ENCODE data around the gene CCNL2.

The CCNL2 gene

GRCh38 chr1:1336446-1336845 is 62.7 kb downstream of the CCNL2 start:
- H3K9ac ChIP-seq, result no peak overlapping the region
- H3K4me1 ChIP-seq, result no peaks in the 10 kb centered on the region
- no peak overlapping the region for H3K27ac ChIP-seq
- peaks cover 69% of the 10 kb centered on the region for H4K20me1 ChIP-seq
- peaks cover 66% of the 10 kb centered on the region for H3K36me3 ChIP-seq
- H3K9me3 ChIP-seq, result no peaks in the 10 kb centered on the region
- no peak overlapping the region for H3K4me3 ChIP-seq
- no peaks in the 10 kb centered on the region for H3K27me3 ChIP-seq
- TF ChIP-seq Cebpa-rat (IDR thresholded peaks at IDR 0.05), result no peak
- no peak overlapping the region for H3K4me2 ChIP-seq

GRCh38 chr1:1335792-1336248 is 63.3 kb downstream of the CCNL2 start:
- Histone ChIP-seq H3K36me3 (peaks cover 59% of the 10 kb centered on the region), H3K27me3 (no peaks in the 10 kb centered on the region), H3K4me1 (peaks cover 1% of the 10 kb centered on the region; the same call in 1 of the 2 replicates), H3K9ac (no peak overlapping the region), H3K4me2 (no peak overlapping the region), H4K20me1 (peaks cover 69% of the 10 kb centered on the region), H3K27ac (no peak overlapping the region), H3K4me3 (no peak overlapping the region), H3K9me3 (no peaks in the 10 kb centered on the region)
- no peak for TF ChIP-seq Cebpa-rat (IDR thresholded peaks at IDR 0.05)
